ENCODE results near the gene GPS1. TPM values are rescaled to one million over a fixed set of nuclear protein-coding genes. Genes with fewer than 3 reads are reported as not detected.

The GPS1 gene
- total and polyA plus RNA-seq, 11 donors: 76.7 to 151 (median 85.0) TPM

GRCh38 chr17:82083533-82084359 lies 32.0 kb downstream of the GPS1 start:
- TF ChIP-seq POLR2A (IDR thresholded peaks at IDR 0.05): no peak
- no peak for TF ChIP-seq CTCF (IDR thresholded peaks at IDR 0.05)
- Histone ChIP-seq H3K27me3 (no peaks in the 10 kb centered on the region), H3K9me3 (no peaks in the 10 kb centered on the region), H3K36me3 (peaks cover 0 to 99% (median 82%) of the 10 kb centered on the region in 9 donors), H3K4me3 (no peak overlapping the region), H3K4me1 (no peaks in the 10 kb centered on the region), H3K27ac (no peak overlapping the region)
- intact Hi-C loops (cut with DNase I): no loop called here
- DNase-seq: no peak
- ATAC-seq: no peak
- 93 to 94% (median 94%) methylated on average over 51 to 55 of the region's 55 CpGs for WGBS, 4 donors

- H3K9me3 ChIP-seq: no peaks in the 10 kb centered on the region
- H3K4me3 ChIP-seq: no peak overlapping the region
- no peak overlapping the region for H3K27ac ChIP-seq
- 92 to 96% (median 95%) methylated on average over 7 to 31 of the region's 31 CpGs for WGBS, 4 donors
- no peak for TF ChIP-seq POLR2A (IDR thresholded peaks at IDR 0.05)
- no peak for TF ChIP-seq CTCF (IDR thresholded peaks at IDR 0.05)
- intact Hi-C loops (cut with DNase I): no loop called here
- H3K4me1 ChIP-seq: no peaks in the 10 kb centered on the region
- DNase-seq (peak in 1 of 5 donors; percentile 22), ATAC-seq (no peak)
- peaks cover 0 to 99% (median 86%) of the 10 kb centered on the region in 9 donors for H3K36me3 ChIP-seq
- H3K27me3 ChIP-seq: no peaks in the 10 kb centered on the region
These were observed 32.8 kb downstream of the GPS1 start for GRCh38 chr17:82084373-82085030.

DNA sequence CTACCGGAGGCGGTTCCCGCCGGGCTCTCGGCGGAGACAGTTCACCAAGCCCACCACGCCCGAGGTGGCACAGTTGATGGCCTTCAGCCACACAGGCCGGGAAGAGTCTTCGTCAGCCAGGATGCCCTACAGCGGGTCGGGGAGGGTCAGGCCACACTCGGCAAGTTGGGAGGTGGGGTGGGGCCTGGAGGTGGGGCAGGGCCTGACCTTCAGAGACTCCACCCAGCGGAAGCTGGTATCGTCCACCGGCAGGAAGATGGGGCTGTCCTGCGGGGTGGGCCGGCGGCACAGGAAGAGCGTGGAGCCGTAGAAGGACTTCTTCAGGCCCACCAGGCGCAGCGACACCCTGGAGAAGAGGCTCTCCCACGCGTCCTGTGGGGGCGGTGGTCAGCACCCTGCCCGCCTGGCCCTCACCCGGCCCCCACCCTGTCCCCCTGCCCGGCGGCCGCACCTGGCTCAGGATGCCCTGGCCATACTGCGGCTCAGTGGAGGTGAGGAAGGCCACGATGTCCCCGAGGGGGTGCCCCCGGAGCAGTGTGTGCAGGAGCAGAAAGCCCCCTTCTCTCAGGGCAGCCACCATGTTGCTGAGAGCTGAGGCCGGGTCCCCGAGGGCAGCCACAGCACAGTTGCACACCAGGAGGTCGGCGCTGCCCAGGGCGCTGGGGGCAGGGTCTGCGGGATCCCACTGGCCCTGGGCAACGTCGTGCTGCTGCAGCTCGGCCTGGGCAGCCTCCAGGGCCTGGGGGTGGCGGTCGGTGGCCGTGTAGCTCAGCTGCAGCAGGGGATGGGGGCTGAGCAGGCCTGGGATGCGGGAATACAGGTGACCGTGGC lies 33.5 kb downstream of the GPS1 start:
- 88 to 95% (median 90%) methylated on average over 34 to 49 of the region's 49 CpGs for WGBS, 4 donors
- Histone ChIP-seq H3K4me1 (no peaks in the 10 kb centered on the region), H3K4me3 (no peak overlapping the region), H3K9me3 (no peaks in the 10 kb centered on the region), H3K36me3 (peaks cover 0 to 100% (median 88%) of the 10 kb centered on the region in 9 donors), H3K27ac (no peak overlapping the region), H3K27me3 (no peaks in the 10 kb centered on the region)
- no peak for TF ChIP-seq POLR2A (IDR thresholded peaks at IDR 0.05)
- TF ChIP-seq CTCF (IDR thresholded peaks at IDR 0.05): no peak
- peak in 2 of 5 donors; percentile 18 for DNase-seq
- intact Hi-C loops (cut with DNase I): no loop called here
- ATAC-seq: no peak
